ENCODE measurements around the gene FMO5.
"Not testable (repeated sequence)": the region's sequence is repeated elsewhere in the genome, so short reads cannot be mapped to it uniquely, and the experiment has no call there.

FMO5 gene

GRCh38 chr1:147238925-147239820, 14.0 kb upstream of the FMO5 start:
- DNase-seq, result no peak

GRCh38 chr1:147238053-147238902, 13.1 kb upstream of the FMO5 start:
- DNase-seq, result no peak

- DNase-seq, result no peak
Measured at GRCh38 chr1:147236959-147237791, 12.0 kb upstream of the FMO5 start.

GRCh38 chr1:147236448-147236847, 11.3 kb upstream of the FMO5 start:
- DNase-seq, result no peak

GRCh38 chr1:147235822-147236221, 10.7 kb upstream of the FMO5 start:
- DNase-seq, result no peak

- not testable (repeated sequence) for DNase-seq
Measured at GRCh38 chr1:147233903-147234302, 8.8 kb upstream of the FMO5 start.

- DNase-seq, result not testable (repeated sequence)
Measured at GRCh38 chr1:147231032-147231431, 5.9 kb upstream of the FMO5 start.

- peak; percentile 17 for DNase-seq
Measured at GRCh38 chr1:147223740-147224615, 1.2 kb downstream of the FMO5 start.

GRCh38 chr1:147218606-147219005, 6.5 kb downstream of the FMO5 start:
- no peak for DNase-seq

- no peak for DNase-seq
Measured at GRCh38 chr1:147217141-147217540, 8.0 kb downstream of the FMO5 start.

- no peak for DNase-seq
Measured at GRCh38 chr1:147216124-147216523, 9.0 kb downstream of the FMO5 start.

- no peak for DNase-seq
Measured at GRCh38 chr1:147215540-147215916, 9.6 kb downstream of the FMO5 start.

- no peak for DNase-seq
Measured at GRCh38 chr1:147214842-147215539, 10.1 kb downstream of the FMO5 start.

GRCh38 chr1:147214325-147214724, 10.8 kb downstream of the FMO5 start:
- DNase-seq, result no peak

GRCh38 chr1:147213271-147213670, 11.9 kb downstream of the FMO5 start:
- no peak for DNase-seq

GRCh38 chr1:147211577-147211976, 13.6 kb downstream of the FMO5 start:
- no peak for DNase-seq

GRCh38 chr1:147210987-147211386, 14.2 kb downstream of the FMO5 start:
- no peak for DNase-seq

GRCh38 chr1:147209825-147210821, 15.0 kb downstream of the FMO5 start:
- no peak for DNase-seq

- no peak for DNase-seq
Measured at GRCh38 chr1:147208619-147209018, 16.5 kb downstream of the FMO5 start.

GRCh38 chr1:147207192-147207591, 17.9 kb downstream of the FMO5 start:
- no peak for DNase-seq
